ENCODE data around the gene DPEP3.

- TF ChIP-seq CTCF (conservative IDR thresholded peaks at IDR 0.05; ENCODE audit: low read depth, low read length): no peak
- TF ChIP-seq EZH2phosphoT487 (IDR thresholded peaks at IDR 0.05; ENCODE audit: borderline replicate concordance, low read length): no peak
Observed at GRCh38 chr16:67989322-67990017, 9.2 kb upstream of the DPEP3 start.
